Hepatocyte (in vitro differentiated cells): ENCODE results near the gene FARSA. TPM values are rescaled to one million over a fixed set of nuclear protein-coding genes. Genes with fewer than 3 reads are reported as not detected.

Experiments used
- DNase-seq: peaks from one replicate; pipeline ENCODE4 v3.0.0-alpha.2; 2016; ENCODE audit warnings: low spot score
- H2AFZ ChIP-seq: fragments of 200-600 bp; sonication (generic); 2 replicates; pipeline ENCODE4 v1.6.0; 2016; ENCODE audit warnings: antibody characterized with exemption, mild to moderate bottlenecking
- H3K27ac ChIP-seq: fragments of 200-600 bp; sonication (generic); 2 replicates; pipeline ENCODE4 v1.5.1; 2016; ENCODE audit warnings: mild to moderate bottlenecking
- H3K27me3 ChIP-seq: fragments of 200-600 bp; sonication (generic); 2 replicates; pipeline ENCODE4 v1.6.1; 2016
- H3K36me3 ChIP-seq: fragments of 200-600 bp; sonication (generic); replicated peaks from 2 replicates; pipeline ENCODE4 v1.5.1; 2016; ENCODE audit warnings: low read depth; ENCODE audit not compliant: insufficient read depth
- H3K4me1 ChIP-seq: fragments of 200-600 bp; sonication (generic); 2 replicates; pipeline ENCODE4 v1.5.1; 2016; ENCODE audit warnings: mild to moderate bottlenecking, moderate library complexity; ENCODE audit not compliant: insufficient read depth
- H3K4me2 ChIP-seq: fragments of 200-600 bp; sonication (generic); 2 replicates; pipeline ENCODE4 v1.6.0; 2016
- H3K4me3 ChIP-seq: fragments of 200-600 bp; sonication (generic); 2 replicates; pipeline ENCODE4 v1.5.1; 2016; ENCODE audit warnings: mild to moderate bottlenecking
- H3K79me2 ChIP-seq: fragments of 200-600 bp; sonication (generic); 2 replicates; pipeline ENCODE4 v1.6.0; 2017; ENCODE audit warnings: mild to moderate bottlenecking
- H3K9me2 ChIP-seq: fragments of 200-600 bp; sonication (generic); replicated peaks from 2 replicates; pipeline ENCODE4 v1.6.0; 2017; ENCODE audit warnings: mild to moderate bottlenecking; ENCODE audit not compliant: insufficient read depth
- H3K9me3 ChIP-seq: fragments of 200-600 bp; sonication (generic); 2 replicates; pipeline ENCODE4 v1.5.1; 2016; ENCODE audit warnings: low read depth, mild to moderate bottlenecking
- H4K20me1 ChIP-seq: fragments of 200-600 bp; sonication (generic); 2 replicates; pipeline ENCODE4 v1.6.0; 2016; ENCODE audit warnings: mild to moderate bottlenecking; ENCODE audit not compliant: insufficient read depth, poor library complexity, severe bottlenecking
- CTCF ChIP-seq: fragments of 200-600 bp; sonication (generic); IDR thresholded peaks from 2 replicates; pipeline ENCODE4 v1.5.1; 2016; ENCODE audit warnings: antibody characterized with exemption, mild to moderate bottlenecking; ENCODE audit not compliant: poor library complexity
- EZH2 ChIP-seq: fragments of 200-600 bp; sonication (generic); IDR thresholded peaks from 2 replicates; pipeline ENCODE4 v1.6.1; 2016; ENCODE audit warnings: antibody characterized with exemption, mild to moderate bottlenecking, borderline replicate concordance
- EZH2phosphoT487 ChIP-seq: fragments of 200-600 bp; sonication (generic); IDR thresholded peaks from one replicate; pipeline ENCODE4 v1.6.1; 2018; ENCODE audit warnings: antibody characterized with exemption, mild to moderate bottlenecking, low read depth, moderate library complexity; ENCODE audit not compliant: unreplicated experiment, severe bottlenecking
- WGBS: methylation state at CpG from one replicate; pipeline ENCODE4 v1.1.6; 2016; ENCODE audit warnings: low lambda C conversion rate; ENCODE audit errors: missing lambda C conversion rate; 5-methylcytosine and 5-hydroxymethylcytosine counted together
- polyA plus RNA-seq: library from polyadenylated mRNA; unstranded; fragments of >200 nt; fragmentation: Nextera tagmentation; extraction: Ambion mirVana; gene quantifications from 2 replicates; pipeline ENCODE4 v1.2.1, GENCODE V29; 2016
- total RNA-seq: library from RNA; depleted of rRNA; stranded (reverse); fragments of >200 nt; gene quantifications from 2 replicates; pipeline ENCODE4 v1.2.3, GENCODE V29; 2014

Gene FARSA
- total and polyA plus RNA-seq, 2 experiments from 2014 or later: 45.6 to 86.5 TPM

- DNase-seq: no peak
- peaks cover 6% of the 10 kb centered on the region for H3K4me1 ChIP-seq
- H3K9me2 ChIP-seq: no peaks in the 10 kb centered on the region
- H2AFZ ChIP-seq: peak overlapping the region; percentile 59
- no peaks in the 10 kb centered on the region for H3K27me3 ChIP-seq
- peak overlapping the region; percentile 78 for H3K27ac ChIP-seq
- H3K79me2 ChIP-seq: peaks cover 27% of the 10 kb centered on the region
- peaks cover 3% of the 10 kb centered on the region for H4K20me1 ChIP-seq
- H3K4me3 ChIP-seq: peak overlapping the region; percentile 61
- 35% methylated on average over 16 of the region's 16 CpGs for WGBS
- H3K9me3 ChIP-seq: no peaks in the 10 kb centered on the region
- H3K36me3 ChIP-seq: no peaks in the 10 kb centered on the region
- peak overlapping the region; percentile 96 for H3K4me2 ChIP-seq
- TF ChIP-seq EZH2phosphoT487 (no peak), CTCF (no peak), EZH2 (no peak)
These were observed 872 bp downstream of the FARSA start for GRCh38 chr19:12932392-12933286.

GRCh38 chr19:12930002-12930645 lies 3.4 kb downstream of the FARSA start:
- no peaks in the 10 kb centered on the region for H3K4me1 ChIP-seq
- 98% methylated on average over 19 of the region's 19 CpGs for WGBS
- no peaks in the 10 kb centered on the region for H3K27me3 ChIP-seq
- H3K79me2 ChIP-seq: peaks cover 27% of the 10 kb centered on the region
- no peak for DNase-seq
- TF ChIP-seq CTCF (no peak), EZH2phosphoT487 (no peak), EZH2 (no peak)
- H2AFZ ChIP-seq: no peak overlapping the region
- no peak overlapping the region for H3K27ac ChIP-seq
- H3K4me2 ChIP-seq: no peak overlapping the region
- no peaks in the 10 kb centered on the region for H3K9me2 ChIP-seq
- no peak overlapping the region for H3K4me3 ChIP-seq
- peaks cover 3% of the 10 kb centered on the region for H4K20me1 ChIP-seq
- no peaks in the 10 kb centered on the region for H3K36me3 ChIP-seq
- H3K9me3 ChIP-seq: no peaks in the 10 kb centered on the region

GRCh38 chr19:12924621-12925310 lies 8.7 kb downstream of the FARSA start:
- TF ChIP-seq CTCF (no peak), EZH2 (no peak), EZH2phosphoT487 (no peak)

More at GRCh38 chr19:12924621-12925310, 8.7 kb downstream of the FARSA start:
- Histone ChIP-seq H3K9me2 (no peaks in the 10 kb centered on the region), H3K27ac (no peak overlapping the region), H3K4me1 (no peaks in the 10 kb centered on the region), H2AFZ (no peak overlapping the region), H3K4me2 (no peak overlapping the region), H3K79me2 (no peaks in the 10 kb centered on the region), H3K27me3 (no peaks in the 10 kb centered on the region), H3K9me3 (no peaks in the 10 kb centered on the region), H3K36me3 (no peaks in the 10 kb centered on the region), H3K4me3 (no peak overlapping the region), H4K20me1 (no peaks in the 10 kb centered on the region)
- no peak for DNase-seq
- WGBS: 99% methylated on average over 29 of the region's 29 CpGs
